ENCODE measurements around the gene ENPEP. TPM values are rescaled to one million over a fixed set of nuclear protein-coding genes. Genes with fewer than 3 reads are reported as not detected.

The ENPEP gene, protein sequence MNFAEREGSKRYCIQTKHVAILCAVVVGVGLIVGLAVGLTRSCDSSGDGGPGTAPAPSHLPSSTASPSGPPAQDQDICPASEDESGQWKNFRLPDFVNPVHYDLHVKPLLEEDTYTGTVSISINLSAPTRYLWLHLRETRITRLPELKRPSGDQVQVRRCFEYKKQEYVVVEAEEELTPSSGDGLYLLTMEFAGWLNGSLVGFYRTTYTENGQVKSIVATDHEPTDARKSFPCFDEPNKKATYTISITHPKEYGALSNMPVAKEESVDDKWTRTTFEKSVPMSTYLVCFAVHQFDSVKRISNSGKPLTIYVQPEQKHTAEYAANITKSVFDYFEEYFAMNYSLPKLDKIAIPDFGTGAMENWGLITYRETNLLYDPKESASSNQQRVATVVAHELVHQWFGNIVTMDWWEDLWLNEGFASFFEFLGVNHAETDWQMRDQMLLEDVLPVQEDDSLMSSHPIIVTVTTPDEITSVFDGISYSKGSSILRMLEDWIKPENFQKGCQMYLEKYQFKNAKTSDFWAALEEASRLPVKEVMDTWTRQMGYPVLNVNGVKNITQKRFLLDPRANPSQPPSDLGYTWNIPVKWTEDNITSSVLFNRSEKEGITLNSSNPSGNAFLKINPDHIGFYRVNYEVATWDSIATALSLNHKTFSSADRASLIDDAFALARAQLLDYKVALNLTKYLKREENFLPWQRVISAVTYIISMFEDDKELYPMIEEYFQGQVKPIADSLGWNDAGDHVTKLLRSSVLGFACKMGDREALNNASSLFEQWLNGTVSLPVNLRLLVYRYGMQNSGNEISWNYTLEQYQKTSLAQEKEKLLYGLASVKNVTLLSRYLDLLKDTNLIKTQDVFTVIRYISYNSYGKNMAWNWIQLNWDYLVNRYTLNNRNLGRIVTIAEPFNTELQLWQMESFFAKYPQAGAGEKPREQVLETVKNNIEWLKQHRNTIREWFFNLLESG
- not detected for total RNA-seq

DNA sequence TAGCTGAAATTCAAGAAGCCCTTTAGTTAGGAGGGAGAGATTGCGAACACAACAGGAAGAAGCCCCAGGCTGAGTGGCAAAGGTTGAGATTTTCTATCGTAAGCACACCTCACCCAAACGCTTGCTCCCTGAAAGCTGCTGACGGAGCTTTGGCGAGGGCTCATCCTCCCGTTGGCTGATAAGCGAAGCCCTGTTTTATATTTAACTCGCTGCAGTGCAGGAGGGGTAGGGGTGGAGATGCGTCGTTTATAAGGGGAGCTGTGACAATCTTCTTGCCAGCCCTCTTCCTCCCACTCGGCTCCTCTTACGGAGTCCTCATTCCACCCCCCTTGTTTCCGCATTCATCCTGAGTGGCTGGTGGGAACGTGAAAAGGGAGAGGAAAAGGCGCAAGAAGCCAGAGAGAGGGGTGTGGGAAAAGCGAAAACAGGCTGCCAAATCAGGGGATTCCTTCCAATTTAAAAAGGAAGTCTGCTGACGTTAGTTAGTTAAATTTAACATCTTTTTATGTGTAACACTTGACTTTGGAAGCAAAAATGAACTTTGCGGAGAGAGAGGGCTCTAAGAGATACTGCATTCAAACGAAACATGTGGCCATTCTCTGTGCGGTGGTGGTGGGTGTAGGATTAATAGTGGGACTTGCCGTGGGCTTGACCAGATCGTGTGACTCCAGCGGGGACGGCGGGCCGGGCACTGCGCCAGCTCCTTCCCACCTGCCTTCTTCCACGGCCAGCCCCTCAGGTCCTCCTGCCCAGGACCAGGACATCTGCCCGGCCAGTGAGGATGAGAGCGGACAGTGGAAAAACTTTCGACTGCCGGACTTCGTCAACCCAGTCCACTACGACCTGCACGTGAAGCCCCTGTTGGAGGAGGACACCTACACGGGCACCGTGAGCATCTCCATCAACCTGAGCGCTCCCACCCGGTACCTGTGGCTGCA, at the start of gene ENPEP:
Gene ENPEP, plus strand, starts transcription at position 275 of the 938 bp plus-strand sequence. Its CDS starts 260 bp downstream, at position 535.

Small RNAs within 50 kb of the gene (small RNA-seq; reads per million reads assigned to genes)
- 0 reads per million in 2 donors for gene RF00494

Other genes with a start within 250 kb of the ENPEP start
- not detected for gene PITX2, start 146.9 kb downstream of the ENPEP start, total RNA-seq

Data from melanocyte of skin (primary cell).